Sigmoid colon (tissue), 7 donors: ENCODE data around the gene ARHGAP27. TPM values are rescaled to one million over a fixed set of nuclear protein-coding genes. Genes with fewer than 3 reads are reported as not detected.

Source experiments
- DNase-seq: peaks from one replicate; pipeline ENCODE4 v3.0.0-alpha.2; 2019
- H3K27ac ChIP-seq, 4 donors: fragments of 200-600 bp; sonication (generic); one replicate each; pipeline ENCODE4 v1.5.1; 2016 to 2019; ENCODE audit warnings: mild to moderate bottlenecking in 1 of 4
- H3K27me3 ChIP-seq, 3 donors: fragments of 200-600 bp; sonication (generic); one replicate each; pipeline ENCODE4 v1.5.1; 2019; ENCODE audit warnings: mild to moderate bottlenecking in 1 of 3
- H3K36me3 ChIP-seq, 4 donors: fragments of 200-600 bp; sonication (generic); one replicate each; pipeline ENCODE4 v1.5.1; 2016 to 2019
- H3K4me1 ChIP-seq, 4 donors: fragments of 200-600 bp; sonication (generic); one replicate each; pipeline ENCODE4 v1.5.1; 2017 to 2019
- H3K4me3 ChIP-seq, 4 donors: fragments of 200-600 bp; sonication (generic); one replicate each; pipeline ENCODE4 v1.5.1; 2017 to 2019; ENCODE audit warnings: mild to moderate bottlenecking in 2 of 4, moderate library complexity in 1 of 4
- H3K9me3 ChIP-seq, 4 donors: fragments of 200-600 bp in 3 of 4; sonication (generic) in 3 of 4; one replicate each; pipeline versions ENCODE4 v1.5.1 to v1.6.1; 2013 to 2019
- CTCF ChIP-seq, 4 experiments: fragments of 450-650 bp in 3 of 4; fragments of 200-600 bp in 1 of 4; IDR thresholded peaks; one replicate each; pipeline ENCODE4 v1.5.1; 2016 to 2019; ENCODE audit warnings: antibody characterized with exemption in 4 of 4, mild to moderate bottlenecking in 3 of 4, moderate library complexity in 2 of 4
- EP300 ChIP-seq, 4 donors: sonication (generic); formaldehyde crosslinking; IDR thresholded peaks; one replicate each; pipeline ENCODE4 v1.6.1; 2017; ENCODE audit warnings: antibody characterized with exemption in 4 of 4
- POLR2A ChIP-seq, 2 donors: fragments of 450-650 bp; IDR thresholded peaks; one replicate each; pipeline ENCODE4 v1.6.1; 2016; ENCODE audit warnings: antibody characterized with exemption in 2 of 2, mild to moderate bottlenecking in 2 of 2, moderate library complexity in 2 of 2
- POLR2AphosphoS5 ChIP-seq, 4 donors: sonication (generic); formaldehyde crosslinking; IDR thresholded peaks; one replicate each; pipeline ENCODE4 v1.6.1; 2017; ENCODE audit warnings: antibody characterized with exemption in 4 of 4
- WGBS, 2 donors: extraction: QIAGEN DNeasy Blood & Tissue Kit; methylation state at CpG; one replicate each; pipeline ENCODE4 v1.1.7; 2013; 5-methylcytosine and 5-hydroxymethylcytosine counted together
- intact Hi-C: fragments of 100-400 bp; cut with DNase I; formaldehyde crosslinking; loops from one replicate; pipeline ENCODE4 v1.15.1; 2023
- polyA plus RNA-seq, 3 donors: library from polyadenylated mRNA; stranded (reverse); fragments of 200-250 nt; gene quantifications; one replicate each; pipeline ENCODE4 v1.2.3, GENCODE V29; 2013
- total RNA-seq, 4 donors: library from RNA; depleted of rRNA; stranded (reverse); fragments of >200 nt; gene quantifications; one replicate each; pipeline ENCODE4 v1.1.0, GENCODE V29; 2016
- donor health status: healthy with polysubstance abuse.
- donor health status: Bipolar disorder and iron deficiency.
- donor health status: healthy.

The ARHGAP27 gene
- total and polyA plus RNA-seq, 7 donors = 9.1 to 144 (median 16.6) TPM

- H3K36me3 ChIP-seq = no peaks in the 10 kb centered on the region
- no peak overlapping the region for H3K27ac ChIP-seq
- peak; percentile 2 for DNase-seq
- no peak for TF ChIP-seq POLR2A (IDR thresholded peaks at IDR 0.05)
- no peak for TF ChIP-seq CTCF (IDR thresholded peaks at IDR 0.05)
- TF ChIP-seq EP300 (IDR thresholded peaks at IDR 0.05) = no peak
- TF ChIP-seq POLR2AphosphoS5 (IDR thresholded peaks at IDR 0.05) = no peak
- no peaks in the 10 kb centered on the region for H3K27me3 ChIP-seq
- no peak overlapping the region for H3K4me3 ChIP-seq
- no peaks in the 10 kb centered on the region for H3K9me3 ChIP-seq
- 69 to 90% methylated on average over 3 of the region's 3 CpGs for WGBS, 2 donors
- no peaks in the 10 kb centered on the region for H3K4me1 ChIP-seq
- intact Hi-C loops = no loop called here
These were observed 69.2 kb downstream of the ARHGAP27 start for GRCh38 chr17:45363498-45363897.

- Histone ChIP-seq H3K36me3 (no peaks in the 10 kb centered on the region), H3K4me3 (no peak overlapping the region), H3K9me3 (no peaks in the 10 kb centered on the region), H3K27me3 (no peaks in the 10 kb centered on the region), H3K4me1 (no peaks in the 10 kb centered on the region), H3K27ac (no peak overlapping the region)
- no peak for TF ChIP-seq POLR2AphosphoS5 (IDR thresholded peaks at IDR 0.05)
- TF ChIP-seq EP300 (IDR thresholded peaks at IDR 0.05) = no peak
- TF ChIP-seq POLR2A (IDR thresholded peaks at IDR 0.05) = no peak
- 80 to 82% methylated on average over 4 of the region's 4 CpGs for WGBS, 2 donors
- DNase-seq = peak; percentile 65
- intact Hi-C loops = no loop called here
These were observed 70.7 kb downstream of the ARHGAP27 start for GRCh38 chr17:45361976-45362375.

GRCh38 chr17:45361451-45361850 lies 71.2 kb downstream of the ARHGAP27 start:
- peak; percentile 42 for DNase-seq
- H3K36me3 ChIP-seq = no peaks in the 10 kb centered on the region
- intact Hi-C loops = no loop called here
- H3K4me3 ChIP-seq = no peak overlapping the region
- no peaks in the 10 kb centered on the region for H3K9me3 ChIP-seq
- no peaks in the 10 kb centered on the region for H3K27me3 ChIP-seq
- TF ChIP-seq EP300 (IDR thresholded peaks at IDR 0.05) = no peak
- TF ChIP-seq POLR2A (IDR thresholded peaks at IDR 0.05) = no peak
- no peak for TF ChIP-seq POLR2AphosphoS5 (IDR thresholded peaks at IDR 0.05)
- no peak for TF ChIP-seq CTCF (IDR thresholded peaks at IDR 0.05)
- no peak overlapping the region for H3K27ac ChIP-seq
- H3K4me1 ChIP-seq = no peaks in the 10 kb centered on the region
- 76 to 86% methylated on average over 3 of the region's 3 CpGs for WGBS, 2 donors

GRCh38 chr17:45357364-45357997 lies 75.2 kb downstream of the ARHGAP27 start:
- WGBS, 2 donors = 90 to 94% methylated on average over 5 of the region's 5 CpGs
- H3K27ac ChIP-seq = no peak overlapping the region
- intact Hi-C loops = no loop called here
- no peak for DNase-seq
- no peaks in the 10 kb centered on the region for H3K27me3 ChIP-seq
- H3K4me1 ChIP-seq = no peaks in the 10 kb centered on the region
- no peak overlapping the region for H3K4me3 ChIP-seq
- TF ChIP-seq POLR2AphosphoS5 (IDR thresholded peaks at IDR 0.05) = no peak
- no peak for TF ChIP-seq POLR2A (IDR thresholded peaks at IDR 0.05)
- TF ChIP-seq CTCF (IDR thresholded peaks at IDR 0.05) = no peak
- TF ChIP-seq EP300 (IDR thresholded peaks at IDR 0.05) = no peak
- no peaks in the 10 kb centered on the region for H3K36me3 ChIP-seq
- no peaks in the 10 kb centered on the region for H3K9me3 ChIP-seq

- H3K27ac ChIP-seq = no peak overlapping the region
- H3K27me3 ChIP-seq = no peaks in the 10 kb centered on the region
- H3K4me1 ChIP-seq = no peaks in the 10 kb centered on the region
- no peak overlapping the region for H3K4me3 ChIP-seq
- 56 to 69% methylated on average over 2 of the region's 2 CpGs for WGBS, 2 donors
- peak; percentile 13 for DNase-seq
- TF ChIP-seq EP300 (IDR thresholded peaks at IDR 0.05) = no peak
- TF ChIP-seq POLR2AphosphoS5 (IDR thresholded peaks at IDR 0.05) = no peak
- no peak for TF ChIP-seq POLR2A (IDR thresholded peaks at IDR 0.05)
- TF ChIP-seq CTCF (IDR thresholded peaks at IDR 0.05) = no peak
- no peaks in the 10 kb centered on the region for H3K36me3 ChIP-seq
- intact Hi-C loops = no loop called here
- peaks cover 0 to 2% (median 0%) of the 10 kb centered on the region in 4 donors for H3K9me3 ChIP-seq
These were observed 77.6 kb downstream of the ARHGAP27 start for GRCh38 chr17:45355087-45355486.
